ENCODE results near the gene SELENOW. TPM values are rescaled to one million over a fixed set of nuclear protein-coding genes. Genes with fewer than 3 reads are reported as not detected.

Gene SELENOW
- 342 and 531 TPM in 2 replicates for total RNA-seq

DNA sequence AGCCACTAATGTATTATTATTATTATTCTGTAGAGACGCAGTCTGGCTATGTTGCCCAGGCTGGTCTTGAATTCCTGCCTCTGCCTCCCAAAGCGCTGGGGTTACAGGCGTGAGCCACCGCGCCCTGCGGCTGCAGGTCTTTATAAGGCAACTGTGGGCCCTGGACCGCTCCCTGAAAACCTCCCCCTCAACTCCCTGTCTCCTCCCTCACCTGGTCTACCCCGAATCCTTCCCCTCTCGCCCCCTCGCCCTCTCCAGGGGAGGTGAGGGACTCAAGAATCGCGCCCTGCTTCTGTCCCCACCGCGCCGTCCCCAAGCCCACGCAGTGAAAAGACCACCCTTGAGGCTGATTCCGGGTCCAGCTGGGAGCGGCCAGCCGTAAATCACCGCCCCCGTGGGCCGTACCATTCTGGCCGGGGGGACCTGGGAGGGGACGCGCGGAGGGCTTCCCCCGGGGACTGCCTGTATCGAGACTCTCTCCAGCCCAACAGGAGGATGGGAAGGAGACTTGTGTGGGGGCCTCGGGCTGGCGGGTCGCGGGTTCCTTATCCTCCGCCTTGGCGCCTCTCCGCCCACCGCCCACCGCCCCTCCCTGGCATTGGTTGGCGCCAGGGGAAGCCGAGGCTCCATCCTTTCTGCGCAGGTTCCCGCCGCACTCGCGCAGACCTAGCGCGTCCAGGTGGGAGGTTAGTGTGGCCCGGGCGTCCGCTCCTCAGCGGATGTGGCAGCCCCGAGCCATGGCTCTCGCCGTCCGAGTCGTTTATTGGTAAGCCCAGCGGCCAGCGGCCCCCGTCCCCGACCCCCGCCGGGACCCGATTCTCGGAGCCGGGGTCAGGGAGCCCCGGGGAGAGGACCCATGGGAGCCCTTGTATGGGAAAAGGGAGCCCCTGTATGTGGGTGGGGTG, at the start of gene SELENOW:
Gene SELENOW, plus strand, starts transcription at position 655 of the 905 bp plus-strand sequence. Its CDS starts 83 bp downstream, at position 738.

GRCh38 chr19:47745010-47745901, 33.2 kb upstream of the SELENOW start, which contains the start of gene NOP53:
NOP53 (plus strand) TSS chr19:47745546; CDS start chr19:47745560, 14 bp downstream.

GRCh38 chr19:47804451-47804850, 25.9 kb downstream of the SELENOW start, which contains the start of gene TPRX1:
TPRX1 (minus strand) TSS chr19:47804551; CDS start chr19:47804539, 12 bp downstream.

DNA sequence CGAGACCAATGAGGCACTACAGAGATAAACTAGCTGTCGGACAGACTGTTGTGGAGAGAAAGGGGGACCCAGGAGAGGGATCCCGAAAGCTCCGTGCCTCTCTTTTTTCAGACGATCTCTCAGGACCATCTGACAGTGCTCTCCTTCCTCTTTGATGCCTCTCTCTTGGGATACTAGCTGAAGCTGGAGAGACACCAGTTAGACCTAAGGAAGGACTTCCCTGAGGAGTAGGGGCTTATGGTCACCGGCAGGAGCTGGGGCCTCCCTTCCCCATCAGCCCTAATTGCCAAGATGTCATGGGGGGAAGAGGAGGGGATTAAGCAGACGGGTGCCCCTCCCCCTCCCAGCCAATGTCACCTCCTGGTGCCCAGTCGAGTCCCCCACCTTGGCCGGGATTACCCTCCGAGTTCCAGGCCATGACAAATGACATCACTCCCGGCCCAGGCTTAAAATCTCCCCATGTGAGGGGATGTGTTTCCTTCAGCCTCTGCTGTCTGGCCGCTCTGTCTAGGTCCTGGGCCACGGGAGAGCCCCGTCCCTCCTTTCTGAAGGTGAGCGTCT, 43.0 kb downstream of the SELENOW start, which contains the start of gene CRX:
Gene CRX, plus strand, starts transcription at position 478 of the 561 bp plus-strand sequence. CDS start 12,507 bp downstream, outside the sequence.

Small RNA genes within 50 kb of the gene (small RNA-seq; reads per million reads assigned to genes)
- gene AC008745.1: not detected
- gene SNORD23: not detected

Other genes starting within 250 kb of the SELENOW start
- 0.19 and 0.33 TPM in 2 replicates for gene ZNF541, start 205.6 kb upstream of the SELENOW start, total RNA-seq
- 7.5 and 12.7 TPM in 2 replicates for gene BICRA, start 169.6 kb upstream of the SELENOW start, total RNA-seq
- 150 and 171 TPM in 2 replicates for gene EHD2, start 65.3 kb upstream of the SELENOW start, total RNA-seq
- gene NOP53, start 33.2 kb upstream of the SELENOW start, total RNA-seq: 67.4 and 97.0 TPM in 2 replicates
- not detected in 2 replicates for gene TPRX1, start 25.8 kb downstream of the SELENOW start, total RNA-seq
- not detected in 2 replicates for gene CRX, start 43.2 kb downstream of the SELENOW start, total RNA-seq
- not detected in 2 replicates for gene TPRX2, start 80.5 kb downstream of the SELENOW start, total RNA-seq
- gene SULT2A1, start 107.6 kb downstream of the SELENOW start, total RNA-seq: not detected in 2 replicates
- gene BSPH1, start 213.5 kb downstream of the SELENOW start, total RNA-seq: not detected in 2 replicates
- gene ELSPBP1, start 215.9 kb downstream of the SELENOW start, total RNA-seq: not detected in 2 replicates